CD1c-positive myeloid dendritic cell (primary cell): ENCODE results near the gene UBQLN4.

Source experiments
- DNase-seq: peaks from one replicate; pipeline ENCODE4 v3.0.0-alpha.2; 2016; ENCODE audit errors: extremely low spot score

UBQLN4 gene

DNA sequence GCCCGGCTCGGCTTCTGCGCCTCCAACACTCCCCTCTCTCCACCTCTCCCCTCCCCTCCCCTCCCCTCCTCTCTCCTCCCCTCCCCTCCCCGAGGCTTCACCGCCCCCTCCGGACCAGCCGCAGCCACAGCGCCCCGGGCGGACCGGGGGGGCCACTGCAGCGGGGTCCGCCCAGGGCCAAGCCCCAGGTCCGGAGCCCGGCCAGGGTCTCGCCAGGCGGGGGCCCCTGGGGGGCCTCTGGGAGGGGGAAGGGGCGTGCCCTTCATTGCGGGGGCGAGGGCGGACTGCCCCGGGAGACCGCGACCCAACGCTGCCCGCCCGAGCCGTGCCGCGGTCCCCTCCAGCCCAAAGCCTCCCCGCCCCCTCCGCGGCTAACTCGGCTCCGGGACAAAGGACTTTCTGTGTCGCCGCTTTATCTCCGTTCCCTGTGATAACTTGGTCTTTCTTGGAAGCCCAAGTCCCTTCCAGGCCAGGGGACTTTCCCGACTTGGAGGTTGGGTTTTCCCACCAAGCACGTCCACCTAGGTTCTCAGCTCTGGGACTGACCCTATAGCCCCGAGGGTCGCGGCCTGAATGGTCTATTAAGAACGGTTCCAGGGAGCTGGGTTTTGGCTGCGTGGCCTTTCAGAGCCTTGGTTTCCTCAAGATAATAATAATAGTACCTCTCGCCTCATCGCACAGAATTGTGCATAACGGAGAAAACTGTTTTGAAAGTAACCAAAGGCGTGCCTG, at the start of gene UBQLN4:
TSS of gene UBQLN4 (minus strand) at position 31 of the 732 bp plus-strand sequence. CDS start 97 bp downstream, outside the sequence.
- DNase-seq = peak; percentile 93

DNA sequence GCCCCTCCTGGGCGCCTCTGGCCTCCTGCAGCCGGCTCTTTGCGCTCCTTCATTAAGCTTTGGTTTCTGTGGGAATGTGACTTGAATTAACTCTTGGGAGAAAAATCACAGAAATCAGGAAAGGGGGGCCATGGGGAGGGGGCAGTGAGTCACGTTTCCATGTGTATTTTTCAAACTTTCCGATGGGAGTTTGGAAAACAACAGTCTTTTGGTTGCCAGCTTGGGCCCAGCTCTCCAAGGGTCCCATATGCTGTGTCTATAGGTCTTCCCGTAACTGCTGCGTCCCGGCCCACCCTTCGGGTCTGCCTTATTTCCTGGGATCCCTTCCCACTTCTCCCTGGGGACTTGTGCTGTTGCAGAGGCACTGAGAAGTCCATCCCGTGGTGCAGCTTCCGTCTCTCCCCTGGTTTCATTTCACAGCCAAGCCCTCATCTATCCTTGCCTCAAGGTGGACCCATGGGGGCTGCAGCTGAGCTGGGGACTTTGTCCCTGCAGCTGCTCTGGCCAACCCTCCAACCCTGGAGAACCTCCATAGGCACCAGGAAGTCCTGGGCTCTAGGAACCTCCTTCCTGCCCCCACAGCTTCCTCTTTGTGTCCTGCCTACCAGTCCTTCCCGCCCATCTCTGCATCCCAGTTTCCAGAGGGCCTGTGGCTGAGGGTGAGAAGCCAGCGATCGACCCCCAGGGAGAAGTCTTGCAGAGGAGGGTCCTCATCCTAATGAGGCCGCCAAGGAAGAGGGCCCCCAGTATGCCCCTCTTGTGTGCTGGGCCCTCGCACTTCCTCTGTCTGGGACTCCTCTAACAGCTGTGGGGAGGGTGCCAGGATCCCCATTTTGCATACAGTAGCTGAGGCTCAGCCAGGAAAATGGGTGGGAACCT, 49.3 kb upstream of the UBQLN4 start:
- peak; percentile 77 for DNase-seq

DNA sequence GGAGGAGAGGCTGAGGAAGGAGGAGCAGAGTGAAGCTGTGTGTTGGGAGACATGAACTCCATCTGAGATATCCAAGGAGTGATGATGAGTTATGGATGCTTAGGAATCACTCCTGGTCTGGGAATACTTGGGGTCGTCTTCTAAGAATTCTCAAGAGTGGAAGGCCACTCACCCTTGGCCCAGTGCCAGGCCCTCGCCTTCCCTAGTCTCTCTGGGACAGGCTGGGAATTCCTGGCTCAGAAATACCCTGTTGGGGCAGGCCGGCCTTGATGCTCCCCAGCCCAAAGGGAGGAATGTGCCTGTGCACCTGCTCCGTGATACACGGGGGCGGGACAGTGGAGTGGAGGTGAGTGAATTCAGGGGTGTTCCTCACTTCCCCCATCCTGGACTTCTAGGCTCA, 48.3 kb upstream of the UBQLN4 start:
- no peak for DNase-seq

DNA sequence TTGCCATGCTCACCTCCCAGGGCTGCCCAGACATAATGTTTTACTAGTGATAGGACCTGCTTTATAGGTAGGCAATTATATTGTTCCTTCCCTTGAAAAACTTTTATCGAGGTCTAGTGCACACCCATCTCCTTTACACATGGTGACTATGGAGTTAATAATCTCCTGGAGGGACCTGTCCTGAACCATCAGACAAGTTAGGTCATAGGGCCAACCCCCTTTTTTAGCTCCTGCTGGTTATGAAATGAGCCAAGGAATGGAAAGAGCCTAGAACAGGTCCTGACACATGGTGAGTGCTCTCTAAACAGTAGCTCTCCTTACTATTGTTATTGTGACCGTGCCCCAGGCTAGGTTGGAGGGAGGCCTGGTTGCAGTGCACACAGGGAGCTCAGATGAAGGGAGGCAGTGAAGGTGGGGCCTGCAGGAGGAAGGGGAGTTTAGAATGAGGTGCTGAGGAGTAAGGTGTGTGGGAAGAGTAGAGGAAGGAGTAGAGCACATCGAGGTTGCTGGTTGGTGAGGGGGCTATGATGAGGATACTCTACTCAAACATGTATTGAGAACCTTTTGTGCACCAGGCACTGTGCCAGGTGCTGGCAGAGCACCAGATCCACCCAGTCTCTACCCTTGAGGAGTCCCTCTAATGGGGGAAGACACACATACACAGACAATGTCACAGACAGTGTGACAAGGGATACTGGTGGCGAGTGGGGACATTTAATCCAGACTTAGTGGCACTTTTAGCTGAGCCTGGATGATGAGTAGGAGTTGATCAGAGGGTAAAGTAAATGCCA, 46.8 kb upstream of the UBQLN4 start:
- DNase-seq = no peak

DNA sequence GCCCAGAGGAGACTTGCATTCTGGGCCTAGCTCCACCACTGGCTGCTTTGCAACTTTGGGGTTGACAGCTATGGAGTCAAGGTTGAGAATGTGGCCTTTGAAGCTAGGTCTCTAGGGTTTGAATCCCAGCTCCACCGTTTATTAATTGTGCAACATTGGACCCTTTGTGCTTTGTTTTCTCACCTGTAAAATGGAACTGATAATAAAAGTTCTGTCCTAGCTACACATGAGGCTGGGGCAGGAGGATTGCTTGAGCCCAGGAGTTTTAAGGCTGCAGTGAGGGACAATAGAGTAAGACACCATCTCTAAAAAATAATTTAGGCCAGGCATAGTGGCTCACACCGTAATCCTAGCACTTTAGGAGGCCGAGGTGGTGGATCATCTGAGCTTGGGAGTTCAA, 45.7 kb upstream of the UBQLN4 start:
- no peak for DNase-seq

DNA sequence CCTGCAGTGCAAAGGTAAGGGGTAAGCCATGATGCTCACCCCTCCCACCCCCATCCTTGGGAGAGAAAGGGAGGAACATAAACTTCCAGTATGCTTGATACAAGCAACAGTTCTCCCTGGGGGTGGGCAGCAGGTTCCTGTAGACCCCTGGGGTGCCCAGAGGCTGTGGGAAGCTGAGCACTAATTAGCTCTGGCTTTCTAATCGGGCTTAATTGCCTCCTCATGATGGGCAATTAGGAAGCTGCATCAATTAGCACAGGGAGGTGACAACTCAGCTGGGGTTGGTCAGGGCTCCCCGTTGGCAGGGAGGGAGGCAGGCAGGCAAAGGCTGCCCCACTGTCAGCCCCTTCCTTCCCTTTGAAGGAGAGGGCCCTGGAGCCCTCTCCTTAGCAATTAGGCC, 45.2 kb upstream of the UBQLN4 start:
- DNase-seq = no peak

DNA sequence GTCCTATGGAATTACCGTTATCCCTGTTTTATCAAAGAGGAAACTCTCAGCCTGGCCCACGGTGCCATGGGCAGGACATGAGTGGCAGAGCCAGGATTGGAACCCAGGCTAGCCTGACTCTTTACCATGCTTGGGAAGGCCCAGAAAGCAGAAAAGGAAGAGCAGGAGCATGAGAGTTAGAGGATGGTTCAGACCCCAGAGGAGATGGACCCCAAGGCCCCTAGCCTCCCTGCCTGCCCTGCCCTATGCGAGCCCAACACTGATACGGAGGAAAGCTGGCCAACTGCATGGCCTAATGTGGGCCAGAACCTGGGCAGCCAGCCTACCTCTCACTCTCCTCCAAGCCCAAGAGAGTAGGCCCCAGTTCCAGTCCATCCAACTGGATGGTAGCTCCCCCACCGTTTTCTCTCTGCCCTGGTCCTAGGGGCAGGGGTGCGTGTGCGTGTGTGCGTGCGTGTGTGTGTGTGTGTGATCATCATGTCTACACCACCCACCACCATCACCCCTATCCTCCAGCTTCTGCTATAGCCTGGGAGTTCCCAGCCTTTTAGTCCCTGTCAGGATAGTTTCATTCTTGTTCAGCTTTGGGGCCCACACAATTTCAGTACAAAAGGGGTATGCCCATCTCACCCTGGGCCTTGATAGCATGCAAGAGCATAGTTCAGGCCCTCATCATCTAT, 44.0 kb upstream of the UBQLN4 start:
- DNase-seq = peak; percentile 59

DNA sequence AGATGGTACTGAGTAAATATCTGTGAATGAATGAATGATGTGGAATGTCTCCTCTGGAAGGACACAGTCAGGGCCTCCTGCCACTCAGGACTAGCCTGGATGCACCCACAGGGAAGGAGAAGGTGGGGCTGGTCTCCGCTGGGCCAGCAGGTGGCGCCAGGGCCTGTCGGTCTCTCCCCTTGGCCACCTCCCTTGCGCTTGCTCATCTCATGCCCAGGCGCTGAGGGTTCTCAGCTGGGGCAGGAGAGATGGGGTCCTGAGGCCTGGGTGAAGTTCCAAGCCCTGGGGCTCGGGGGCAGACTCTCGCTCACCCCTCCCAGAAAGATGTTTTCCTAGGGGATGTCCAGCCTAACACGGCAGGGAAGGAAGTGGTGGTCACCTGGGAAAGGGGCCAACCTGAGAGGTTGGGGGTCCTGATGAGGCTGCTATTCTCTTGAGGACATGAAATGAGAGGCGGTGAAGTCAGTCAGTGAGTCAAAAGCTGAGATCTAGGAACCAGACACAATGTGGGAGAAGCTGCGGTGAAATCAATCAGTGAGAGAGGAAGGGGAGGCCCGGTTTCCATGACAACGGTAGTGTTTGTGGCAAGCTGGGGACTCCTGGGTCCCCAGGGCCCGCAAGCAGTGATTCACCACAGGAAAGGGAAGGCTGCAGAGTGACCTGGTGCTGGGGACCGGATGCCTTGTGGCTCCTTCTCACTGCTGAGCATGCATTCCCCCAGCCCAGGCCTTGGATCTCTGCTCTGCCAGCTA, 43.2 kb upstream of the UBQLN4 start:
- peak; percentile 90 for DNase-seq

DNA sequence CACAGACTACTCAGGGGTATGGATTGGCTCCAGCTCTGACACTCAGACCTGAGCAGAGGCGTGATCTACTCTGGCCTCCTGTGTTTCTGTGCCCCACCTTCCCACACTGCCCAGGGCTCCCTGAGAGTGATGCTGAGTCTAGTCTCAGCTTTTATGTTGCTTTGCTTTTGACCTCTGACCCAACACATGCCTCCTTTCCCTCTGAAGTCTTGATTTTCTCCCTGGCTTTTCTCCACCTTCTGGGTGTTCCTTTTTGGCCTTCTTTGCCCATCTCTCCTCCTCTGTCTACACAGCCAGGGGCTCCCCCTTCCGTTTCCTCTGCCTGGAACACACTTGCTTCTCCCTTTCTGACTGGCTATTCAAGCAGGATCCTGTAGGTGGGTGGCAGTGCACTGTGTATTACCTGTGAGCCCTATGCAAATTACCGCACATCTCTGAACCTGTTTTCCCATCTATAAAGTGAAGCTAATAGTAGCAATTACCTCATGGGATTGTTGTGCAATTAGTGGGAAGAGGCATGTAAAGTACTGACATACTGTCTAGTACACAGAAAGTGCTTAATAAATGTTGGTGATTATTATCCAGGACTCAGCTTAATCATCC, 42.4 kb upstream of the UBQLN4 start:
- DNase-seq = no peak

DNA sequence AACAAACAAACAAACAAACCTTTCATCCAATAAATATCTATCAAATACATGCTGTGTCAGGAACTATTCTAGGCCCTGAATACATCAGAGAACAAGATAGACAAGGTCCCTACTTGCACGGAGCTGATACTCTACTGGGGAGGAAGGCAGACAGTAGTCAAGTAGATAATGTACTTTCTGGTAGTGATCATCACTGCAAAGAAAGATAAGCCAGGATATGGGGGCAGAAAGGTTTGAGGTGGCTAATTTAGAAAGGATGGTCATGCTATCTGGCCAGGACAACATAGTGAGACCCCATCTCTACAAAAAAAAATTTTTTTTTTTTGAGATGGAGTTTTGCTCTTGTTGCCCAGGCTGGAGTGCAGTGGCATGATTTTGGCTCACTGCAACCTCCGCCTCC, 38.0 kb upstream of the UBQLN4 start:
- no peak for DNase-seq

DNA sequence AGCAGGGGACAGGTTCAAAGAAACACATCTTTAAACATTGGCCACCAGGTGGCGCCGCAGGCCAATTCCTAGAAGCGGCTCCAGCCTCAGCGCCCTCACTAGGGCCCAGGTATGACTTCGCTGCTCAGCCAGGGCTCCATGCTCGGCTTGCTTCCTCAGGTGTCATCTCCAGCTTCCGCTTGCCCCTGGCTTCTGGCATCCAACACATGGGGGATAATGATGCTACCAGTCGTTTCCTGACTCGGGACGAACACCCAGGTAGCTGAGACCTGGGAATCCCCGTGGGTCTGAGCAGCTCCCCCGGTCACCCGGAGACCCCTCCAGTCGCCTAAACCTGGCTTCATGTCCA, 37.2 kb upstream of the UBQLN4 start:
- DNase-seq = peak; percentile 89

DNA sequence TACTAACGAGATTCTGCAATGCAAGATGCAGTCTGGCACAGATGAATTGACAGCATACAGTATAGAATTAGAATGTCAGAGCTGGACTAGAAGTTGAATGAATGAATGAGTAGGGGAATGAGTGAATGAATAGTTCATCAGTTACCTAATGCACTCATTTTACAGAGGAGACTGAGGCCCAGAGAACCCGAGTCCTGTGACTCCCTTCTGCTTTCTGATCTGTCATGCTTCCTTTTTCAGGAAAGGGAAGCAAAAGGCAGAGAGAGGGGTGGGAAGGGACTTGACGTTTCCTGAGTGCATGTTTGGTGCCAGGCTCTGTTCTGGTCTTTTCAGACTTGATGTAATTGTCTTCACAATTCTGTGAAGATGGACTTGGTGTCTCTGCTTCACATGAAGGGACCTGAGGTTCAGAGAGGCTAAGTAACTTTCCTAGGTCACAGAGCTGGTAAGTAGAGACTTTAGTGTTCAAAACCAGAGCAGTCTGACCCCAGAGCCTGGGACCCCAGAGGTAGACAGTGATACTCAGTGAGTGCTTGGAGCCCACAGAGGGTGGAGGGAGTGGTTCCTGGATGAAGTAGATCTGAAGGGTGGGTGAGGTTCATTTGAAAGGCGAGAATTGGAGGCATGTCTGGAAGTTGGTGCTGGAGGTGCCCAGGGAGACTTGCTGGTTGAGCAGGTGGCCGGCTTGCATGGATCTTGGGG, 36.7 kb upstream of the UBQLN4 start:
- peak; percentile 89 for DNase-seq

DNA sequence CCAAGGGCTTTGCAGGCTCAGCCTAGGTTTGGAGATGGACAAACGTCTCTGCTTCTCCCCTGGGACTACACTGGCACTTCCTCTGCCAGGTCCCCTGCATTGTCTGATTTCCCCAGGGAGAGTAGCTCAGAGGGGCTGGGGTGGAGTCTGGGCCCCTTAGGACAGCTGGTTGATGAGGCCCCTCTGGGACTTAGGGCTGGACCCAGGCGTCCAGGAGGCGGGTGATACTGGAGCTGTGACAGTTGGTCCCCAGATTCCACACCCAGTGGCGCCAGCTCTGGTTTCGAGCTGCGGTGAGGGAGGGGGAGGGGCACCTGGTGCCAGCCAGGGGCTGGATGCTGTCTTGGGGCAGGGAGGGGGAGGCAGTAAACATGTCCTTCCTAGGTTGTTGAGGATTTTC, 36.1 kb upstream of the UBQLN4 start:
- DNase-seq = no peak

DNA sequence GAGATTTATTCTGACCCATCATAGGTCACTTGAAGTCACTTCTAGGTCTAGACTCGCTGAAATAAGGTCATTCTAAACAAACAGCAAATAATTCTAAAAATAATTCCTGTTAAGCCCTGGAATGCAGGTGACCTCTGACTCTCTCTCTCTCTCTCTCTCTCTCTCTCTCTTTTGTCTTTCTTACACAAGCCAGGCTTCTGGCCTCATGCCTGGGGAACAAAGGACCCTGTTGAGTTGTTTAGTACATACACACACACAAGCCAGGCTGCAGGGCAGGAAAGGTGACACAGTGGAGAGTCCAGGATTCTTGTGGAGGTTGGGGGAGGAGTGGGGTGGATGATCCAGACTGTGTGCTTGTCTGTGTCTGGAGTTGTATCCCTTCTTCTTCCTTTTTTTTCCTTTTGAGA, 32.7 kb upstream of the UBQLN4 start:
- no peak for DNase-seq

DNA sequence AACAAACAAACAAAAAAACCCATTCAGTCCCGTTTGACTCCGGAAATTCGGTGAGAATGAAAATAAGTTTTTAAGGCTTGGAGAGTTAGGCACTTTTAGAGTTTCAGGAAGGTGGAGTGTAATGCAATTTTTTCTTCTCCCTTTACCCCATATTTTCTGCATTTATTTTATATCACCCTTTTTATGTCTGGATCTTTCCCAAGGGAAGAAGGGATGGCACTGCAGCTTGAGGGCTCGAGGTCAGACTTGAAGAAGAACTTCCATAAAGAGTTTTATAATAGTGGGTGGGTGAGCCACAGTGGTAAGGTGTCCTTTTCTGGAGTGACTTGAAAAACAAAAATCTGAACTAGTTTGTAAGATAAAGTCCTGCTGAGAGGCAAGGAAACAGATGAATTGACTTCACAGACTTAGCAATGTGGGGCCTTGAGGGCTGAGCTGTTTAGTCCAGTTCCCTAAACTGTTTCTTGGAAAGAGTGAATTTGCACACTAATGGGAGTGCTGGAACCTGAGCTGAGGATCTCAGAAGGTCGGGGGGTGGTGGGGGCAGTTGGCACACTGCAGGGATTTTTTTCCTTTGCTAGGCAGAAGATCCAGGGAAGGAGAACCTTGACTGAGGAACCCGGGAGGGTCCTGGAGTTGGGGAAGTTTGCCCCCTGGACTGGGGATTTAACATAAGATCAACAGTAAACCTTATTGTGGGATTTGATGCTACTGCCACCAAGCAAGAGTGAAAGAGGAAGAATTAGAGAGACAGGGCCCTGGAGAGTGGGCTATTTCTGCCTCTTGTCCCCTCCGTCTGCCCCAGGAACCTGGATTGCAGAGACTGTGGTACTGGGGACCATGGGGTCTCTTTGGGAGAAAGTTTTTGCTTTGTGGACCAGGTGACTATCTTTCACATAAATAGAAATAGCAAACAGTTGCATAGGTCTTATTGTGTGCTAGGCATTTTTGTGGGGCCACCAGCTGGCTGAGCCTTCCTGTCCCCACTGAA, 30.5 kb upstream of the UBQLN4 start:
- peak; percentile 65 for DNase-seq

DNA sequence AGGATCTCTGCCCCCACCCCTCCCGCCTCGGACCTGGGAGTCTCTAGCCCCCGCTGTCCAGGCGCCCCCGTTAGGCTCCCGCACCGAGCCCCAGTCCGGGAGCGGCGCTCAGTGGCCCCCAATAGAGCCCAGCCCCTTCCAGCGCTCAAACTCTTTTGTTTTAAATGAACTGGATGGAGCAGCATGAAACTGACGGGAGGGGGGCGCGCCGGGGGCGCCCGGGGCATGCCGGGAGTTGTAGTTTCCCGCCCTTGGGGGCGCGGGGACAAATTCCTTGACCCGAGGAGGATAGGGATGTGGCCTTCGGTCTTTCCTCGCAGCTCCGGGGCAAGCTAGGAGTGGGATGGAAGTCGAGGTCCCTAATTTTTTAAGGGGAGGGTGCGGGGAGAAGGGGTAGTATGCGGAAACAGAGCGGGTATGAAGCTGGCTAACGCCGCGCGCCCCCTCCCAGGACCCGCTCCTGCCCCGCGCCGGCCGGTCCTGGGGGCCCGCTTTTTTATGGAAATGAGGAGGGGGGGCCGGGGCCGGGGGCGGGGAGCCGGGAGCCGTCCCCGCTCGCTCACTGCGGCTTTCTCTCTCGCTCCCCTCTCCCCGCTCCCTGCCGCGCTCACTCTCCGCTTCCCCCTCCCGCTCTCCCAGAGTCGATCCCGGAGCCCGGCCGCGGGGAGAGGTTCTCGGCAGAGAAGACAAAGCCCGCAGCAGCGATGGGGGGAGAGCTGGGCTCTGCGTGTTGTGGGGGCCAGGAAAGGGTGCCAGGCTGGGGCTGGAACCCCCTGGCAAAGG, 28.9 kb upstream of the UBQLN4 start, which contains the start of gene MEX3A:
TSS of gene MEX3A (minus strand) at position 157 of the 783 bp plus-strand sequence. CDS start 467 bp downstream, outside the sequence.
- peak; percentile 62 for DNase-seq

DNA sequence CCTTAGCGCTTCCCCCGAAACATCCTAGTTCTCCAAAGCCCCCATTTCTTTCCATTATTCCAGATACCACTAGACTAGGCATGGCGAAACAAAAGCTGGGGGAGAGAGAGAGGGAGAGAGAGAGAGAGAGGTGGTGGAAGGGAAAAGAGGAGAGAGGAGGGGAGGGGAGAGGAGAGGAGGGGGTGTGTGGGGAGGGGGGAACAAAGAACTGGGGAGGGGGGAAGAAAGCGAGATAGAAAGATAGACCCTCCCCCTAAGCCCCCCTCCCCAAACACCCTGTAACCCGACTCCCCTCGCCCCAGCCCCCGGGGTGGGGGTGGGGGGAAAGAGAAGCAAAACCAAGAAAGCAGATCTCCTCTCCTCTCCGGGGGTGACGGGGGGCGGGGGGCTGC, 28.3 kb upstream of the UBQLN4 start:
- DNase-seq = no peak
